Neural crest cell (in vitro differentiated cells): ENCODE results near the gene RNF144B. TPM values are rescaled to one million over a fixed set of nuclear protein-coding genes. Genes with fewer than 3 reads are reported as not detected.
"Not testable (repeated sequence)": the region's sequence is repeated elsewhere in the genome, so short reads cannot be mapped to it uniquely, and the experiment has no call there.

Source experiments
- DNase-seq: peaks from one replicate; pipeline ENCODE4 v3.0.0; 2021; ENCODE audit warnings: low read depth, mixed read lengths, low spot score
- H3K27ac Mint-ChIP-seq: one replicate; pipeline ENCODE4 v1.8.0; 2021; ENCODE audit warnings: mild to moderate bottlenecking, mixed read lengths; ENCODE audit not compliant: unreplicated experiment
- H3K27me3 Mint-ChIP-seq: 2 replicates; pipeline ENCODE4 v1.8.0; 2021; ENCODE audit warnings: low read depth, mild to moderate bottlenecking, mixed read lengths
- H3K36me3 Mint-ChIP-seq: 2 replicates; pipeline ENCODE4 v1.8.0; 2021; ENCODE audit warnings: low read depth, mild to moderate bottlenecking, mixed read lengths
- H3K4me1 Mint-ChIP-seq: 2 replicates; pipeline ENCODE4 v1.8.0; 2021; ENCODE audit warnings: mixed read lengths
- H3K4me3 Mint-ChIP-seq: one replicate; pipeline ENCODE4 v1.8.0; 2021; ENCODE audit warnings: mild to moderate bottlenecking, mixed read lengths
- H3K9me3 Mint-ChIP-seq: 2 replicates; pipeline ENCODE4 v1.8.0; 2021; ENCODE audit warnings: mixed read lengths
- total RNA-seq: library from RNA; stranded (reverse); gene quantifications from 2 replicates; pipeline ENCODE4 v1.2.1, GENCODE V29; 2021
- TF ChIP-seq, protein P1 (sequence below): fragments of 200-600 bp; sonication (generic); conservative IDR thresholded peaks from 2 replicates; pipeline ENCODE4 v1.5.0; 2021; ENCODE audit warnings: antibody characterized with exemption, mild to moderate bottlenecking

Gene RNF144B
- total RNA-seq, 1 donor from 2014 or later = 0.23 TPM

- no peak for DNase-seq
- Mint-ChIP-seq H3K4me3 (no peak overlapping the region), H3K4me1 (peaks cover 5% of the 10 kb centered on the region), H3K27ac (no peak overlapping the region), H3K36me3 (no peaks in the 10 kb centered on the region), H3K9me3 (peaks cover 4% of the 10 kb centered on the region), H3K27me3 (no peaks in the 10 kb centered on the region)
- TF ChIP-seq, protein P1, sequence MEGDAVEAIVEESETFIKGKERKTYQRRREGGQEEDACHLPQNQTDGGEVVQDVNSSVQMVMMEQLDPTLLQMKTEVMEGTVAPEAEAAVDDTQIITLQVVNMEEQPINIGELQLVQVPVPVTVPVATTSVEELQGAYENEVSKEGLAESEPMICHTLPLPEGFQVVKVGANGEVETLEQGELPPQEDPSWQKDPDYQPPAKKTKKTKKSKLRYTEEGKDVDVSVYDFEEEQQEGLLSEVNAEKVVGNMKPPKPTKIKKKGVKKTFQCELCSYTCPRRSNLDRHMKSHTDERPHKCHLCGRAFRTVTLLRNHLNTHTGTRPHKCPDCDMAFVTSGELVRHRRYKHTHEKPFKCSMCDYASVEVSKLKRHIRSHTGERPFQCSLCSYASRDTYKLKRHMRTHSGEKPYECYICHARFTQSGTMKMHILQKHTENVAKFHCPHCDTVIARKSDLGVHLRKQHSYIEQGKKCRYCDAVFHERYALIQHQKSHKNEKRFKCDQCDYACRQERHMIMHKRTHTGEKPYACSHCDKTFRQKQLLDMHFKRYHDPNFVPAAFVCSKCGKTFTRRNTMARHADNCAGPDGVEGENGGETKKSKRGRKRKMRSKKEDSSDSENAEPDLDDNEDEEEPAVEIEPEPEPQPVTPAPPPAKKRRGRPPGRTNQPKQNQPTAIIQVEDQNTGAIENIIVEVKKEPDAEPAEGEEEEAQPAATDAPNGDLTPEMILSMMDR = no peak
These were observed 34.3 kb upstream of the RNF144B start for GRCh38 chr6:18352842-18353241.

DNA sequence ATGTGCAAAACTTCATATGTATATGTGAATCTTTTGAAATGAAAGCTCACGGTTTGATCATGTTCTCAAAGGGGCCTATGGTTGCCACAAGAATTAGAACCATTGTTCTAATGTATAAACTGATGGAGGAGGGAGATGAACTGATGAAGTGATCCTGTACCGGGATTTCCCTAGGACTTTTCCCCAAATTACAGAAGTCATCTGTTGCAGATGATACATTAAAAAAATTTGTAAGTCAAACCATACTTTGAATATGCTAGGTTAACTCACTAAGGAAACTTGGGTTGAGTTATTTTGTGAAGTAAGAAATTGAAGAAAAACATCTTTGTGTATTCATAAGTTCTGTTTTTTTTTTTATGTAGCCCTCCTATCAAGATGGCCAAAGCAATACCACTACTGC is 33.9 kb upstream of the RNF144B start:
- DNase-seq = no peak
- Mint-ChIP-seq H3K9me3 (peaks cover 6% of the 10 kb centered on the region), H3K4me1 (peaks cover under 1% of the 10 kb centered on the region), H3K36me3 (peaks cover 4% of the 10 kb centered on the region), H3K4me3 (no peak overlapping the region), H3K27ac (no peak overlapping the region), H3K27me3 (no peaks in the 10 kb centered on the region)
- TF ChIP-seq, protein P1 = no peak

- peaks cover 17% of the 10 kb centered on the region for H3K9me3 Mint-ChIP-seq
- not testable (repeated sequence) for H3K27ac Mint-ChIP-seq, H3K4me1 Mint-ChIP-seq, H3K4me3 Mint-ChIP-seq, DNase-seq, H3K27me3 Mint-ChIP-seq
- peaks cover 11% of the 10 kb centered on the region for H3K36me3 Mint-ChIP-seq
These were observed 29.6 kb upstream of the RNF144B start for GRCh38 chr6:18357546-18357945.

DNA sequence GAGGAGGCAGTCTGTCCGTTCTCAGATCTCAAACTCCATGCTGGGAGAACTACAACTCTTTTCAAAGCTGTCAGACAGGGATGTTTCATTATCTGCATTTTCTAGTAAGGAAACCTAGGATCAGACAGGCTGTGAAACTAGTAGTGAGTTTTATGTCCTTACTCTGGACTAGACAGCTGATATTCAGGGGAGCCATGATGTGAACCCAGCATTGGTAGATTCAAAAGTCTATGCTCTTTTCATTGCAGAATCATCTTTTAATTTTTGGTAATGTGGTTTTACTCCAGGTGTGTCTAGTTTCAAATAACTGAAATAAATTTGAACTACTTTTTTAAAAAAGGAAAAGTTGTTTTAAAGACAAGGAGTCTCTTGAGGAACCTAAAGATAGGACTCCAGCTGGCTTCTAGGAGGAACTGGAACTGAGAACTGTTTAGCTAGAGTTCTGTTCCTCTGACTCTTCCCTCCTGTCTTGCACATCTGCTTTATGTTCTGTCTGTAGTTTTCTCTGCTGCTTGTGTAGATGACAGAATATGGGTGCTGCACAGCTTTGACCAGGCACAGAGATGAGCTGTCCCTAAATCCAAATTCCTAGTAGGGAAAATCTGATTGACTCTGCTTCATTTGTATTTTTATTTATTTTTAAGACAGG is 27.8 kb upstream of the RNF144B start:
- no peaks in the 10 kb centered on the region for H3K27me3 Mint-ChIP-seq
- no peak overlapping the region for H3K4me3 Mint-ChIP-seq
- peaks cover 12% of the 10 kb centered on the region for H3K4me1 Mint-ChIP-seq
- TF ChIP-seq, protein P1 = no peak
- no peak overlapping the region for H3K27ac Mint-ChIP-seq
- H3K9me3 Mint-ChIP-seq = peaks cover 16% of the 10 kb centered on the region
- peaks cover 11% of the 10 kb centered on the region for H3K36me3 Mint-ChIP-seq
- no peak for DNase-seq

GRCh38 chr6:18360188-18360587 is 27.0 kb upstream of the RNF144B start:
- Mint-ChIP-seq H3K9me3 (peaks cover 19% of the 10 kb centered on the region), H3K27me3 (no peaks in the 10 kb centered on the region), H3K27ac (no peak overlapping the region), H3K4me1 (peaks cover 20% of the 10 kb centered on the region), H3K36me3 (peaks cover 15% of the 10 kb centered on the region), H3K4me3 (no peak overlapping the region)
- TF ChIP-seq, protein P1 = no peak
- DNase-seq = no peak

GRCh38 chr6:18362058-18362561 is 25.0 kb upstream of the RNF144B start:
- Mint-ChIP-seq H3K4me3 (no peak overlapping the region), H3K36me3 (peaks cover 15% of the 10 kb centered on the region), H3K9me3 (peaks cover 20% of the 10 kb centered on the region), H3K27ac (no peak overlapping the region), H3K27me3 (no peaks in the 10 kb centered on the region), H3K4me1 (peaks cover 20% of the 10 kb centered on the region)
- no peak for DNase-seq
- TF ChIP-seq, protein P1 = no peak
